ENCODE data around the gene PCDHGA6. TPM values are rescaled to one million over a fixed set of nuclear protein-coding genes. Genes with fewer than 3 reads are reported as not detected.

The PCDHGA6 gene
- total and polyA plus RNA-seq, 2 of the 8 experiments (the other 6 are each of a cell fraction or from before 2014, with no cell fraction given) = 1.4 to 2.0 TPM

DNA sequence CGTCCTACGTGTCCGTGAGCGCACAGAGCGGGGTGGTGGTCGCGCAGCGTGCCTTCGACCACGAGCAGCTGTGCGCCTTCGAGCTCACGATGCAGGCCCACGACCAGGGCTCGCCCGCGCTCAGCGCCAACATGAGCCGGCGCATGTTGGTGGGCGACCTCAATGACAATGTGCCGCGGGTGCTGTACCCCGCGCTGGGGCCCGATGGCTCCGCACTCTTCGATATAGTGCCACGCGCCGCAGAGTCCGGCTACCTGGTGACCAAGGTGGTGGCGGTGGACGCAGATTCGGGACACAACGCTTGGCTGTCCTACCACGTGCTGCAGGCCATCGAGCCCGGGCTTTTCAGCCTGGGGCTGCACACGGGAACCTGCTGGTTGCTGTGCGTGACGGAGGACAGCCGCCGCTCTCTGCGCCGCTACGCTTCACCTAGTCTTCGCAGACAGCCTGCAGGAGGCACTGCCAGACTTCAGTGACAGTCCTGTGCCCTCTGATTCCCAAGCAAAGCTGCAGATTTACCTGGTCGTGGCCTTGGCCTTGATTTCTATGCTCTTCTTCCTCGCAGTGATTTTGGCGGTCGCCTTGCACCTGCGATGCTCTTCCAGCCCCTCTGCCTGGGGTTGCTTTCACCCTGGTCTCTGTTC is 54.2 kb downstream of the PCDHGA6 start (continued):
- TF ChIP-seq ZNF274 (IDR thresholded peaks at IDR 0.05; ENCODE audit: borderline replicate concordance, extremely low read depth, low read length) = no peak
- TF ChIP-seq, protein P1, sequence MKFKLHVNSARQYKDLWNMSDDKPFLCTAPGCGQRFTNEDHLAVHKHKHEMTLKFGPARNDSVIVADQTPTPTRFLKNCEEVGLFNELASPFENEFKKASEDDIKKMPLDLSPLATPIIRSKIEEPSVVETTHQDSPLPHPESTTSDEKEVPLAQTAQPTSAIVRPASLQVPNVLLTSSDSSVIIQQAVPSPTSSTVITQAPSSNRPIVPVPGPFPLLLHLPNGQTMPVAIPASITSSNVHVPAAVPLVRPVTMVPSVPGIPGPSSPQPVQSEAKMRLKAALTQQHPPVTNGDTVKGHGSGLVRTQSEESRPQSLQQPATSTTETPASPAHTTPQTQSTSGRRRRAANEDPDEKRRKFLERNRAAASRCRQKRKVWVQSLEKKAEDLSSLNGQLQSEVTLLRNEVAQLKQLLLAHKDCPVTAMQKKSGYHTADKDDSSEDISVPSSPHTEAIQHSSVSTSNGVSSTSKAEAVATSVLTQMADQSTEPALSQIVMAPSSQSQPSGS (IDR thresholded peaks at IDR 0.05; ENCODE audit: low read length) = no peak
- TF ChIP-seq SAP30 (IDR thresholded peaks at IDR 0.05; ENCODE audit: insufficient read depth, insufficient replicate concordance, low read length) = no peak

Other genes starting within 250 kb of the PCDHGA6 start
Only the 30 nearest of the 36 such genes appear.
- gene PCDHB9, start 186.7 kb upstream of the PCDHGA6 start, total RNA-seq (2021; fragmentation: NEBNext Ultra II Directional; extraction: Animal tissue kit (Norgen Biotek cat#: 25700)) = 1.6 and 3.8 TPM in 2 replicates
- 0.68 and 0.88 TPM in 2 replicates for gene PCDHB9, start 186.7 kb upstream of the PCDHGA6 start, polyA plus RNA-seq (2011; rRNA removed)
- 1.8 and 1.9 TPM in 2 replicates for gene PCDHB10, start 181.5 kb upstream of the PCDHGA6 start, total RNA-seq (2021; fragmentation: NEBNext Ultra II Directional; extraction: Animal tissue kit (Norgen Biotek cat#: 25700))
- 1.3 and 1.5 TPM in 2 replicates for gene PCDHB10, start 181.5 kb upstream of the PCDHGA6 start, polyA plus RNA-seq (2011; rRNA removed)
- gene PCDHB11, start 174.3 kb upstream of the PCDHGA6 start, total RNA-seq (2021; fragmentation: NEBNext Ultra II Directional; extraction: Animal tissue kit (Norgen Biotek cat#: 25700)) = 0.86 and 1.4 TPM in 2 replicates
- gene PCDHB11, start 174.3 kb upstream of the PCDHGA6 start, polyA plus RNA-seq (2011; rRNA removed) = 0.50 and 0.63 TPM in 2 replicates
- 2.0 and 3.0 TPM in 2 replicates for gene PCDHB12, start 165.2 kb upstream of the PCDHGA6 start, total RNA-seq (2021; fragmentation: NEBNext Ultra II Directional; extraction: Animal tissue kit (Norgen Biotek cat#: 25700))
- 1.1 and 1.9 TPM in 2 replicates for gene PCDHB12, start 165.2 kb upstream of the PCDHGA6 start, polyA plus RNA-seq (2011; rRNA removed)
- gene PCDHB13, start 160.0 kb upstream of the PCDHGA6 start, total RNA-seq (2021; fragmentation: NEBNext Ultra II Directional; extraction: Animal tissue kit (Norgen Biotek cat#: 25700)) = 1.1 and 1.4 TPM in 2 replicates
- 1.1 and 1.5 TPM in 2 replicates for gene PCDHB13, start 160.0 kb upstream of the PCDHGA6 start, polyA plus RNA-seq (2011; rRNA removed)
- gene PCDHB14, start 150.5 kb upstream of the PCDHGA6 start, total RNA-seq (2021; fragmentation: NEBNext Ultra II Directional; extraction: Animal tissue kit (Norgen Biotek cat#: 25700)) = 2.7 and 2.9 TPM in 2 replicates
- 2.5 and 2.7 TPM in 2 replicates for gene PCDHB14, start 150.5 kb upstream of the PCDHGA6 start, polyA plus RNA-seq (2011; rRNA removed)
- gene PCDHB15, start 128.5 kb upstream of the PCDHGA6 start, total RNA-seq (2021; fragmentation: NEBNext Ultra II Directional; extraction: Animal tissue kit (Norgen Biotek cat#: 25700)) = 3.9 and 4.0 TPM in 2 replicates
- 2.8 and 4.9 TPM in 2 replicates for gene PCDHB15, start 128.5 kb upstream of the PCDHGA6 start, polyA plus RNA-seq (2011; rRNA removed)
- gene SLC25A2, start 69.8 kb upstream of the PCDHGA6 start, total RNA-seq (2021; fragmentation: NEBNext Ultra II Directional; extraction: Animal tissue kit (Norgen Biotek cat#: 25700)) = not detected in 2 replicates
- 0.05 TPM in 1 of 2 replicates, not detected in the other for gene SLC25A2, start 69.8 kb upstream of the PCDHGA6 start, polyA plus RNA-seq (2011; rRNA removed)
- 99.4 and 101 TPM in 2 replicates for gene TAF7, start 53.1 kb upstream of the PCDHGA6 start, total RNA-seq (2021; fragmentation: NEBNext Ultra II Directional; extraction: Animal tissue kit (Norgen Biotek cat#: 25700))
- gene TAF7, start 53.1 kb upstream of the PCDHGA6 start, polyA plus RNA-seq (2011; rRNA removed) = 23.6 and 29.8 TPM in 2 replicates
- gene PCDHGA1, start 43.4 kb upstream of the PCDHGA6 start, total RNA-seq (2021; fragmentation: NEBNext Ultra II Directional; extraction: Animal tissue kit (Norgen Biotek cat#: 25700)) = 0.84 and 0.89 TPM in 2 replicates
- gene PCDHGA1, start 43.4 kb upstream of the PCDHGA6 start, polyA plus RNA-seq (2011; rRNA removed) = 0.57 and 1.1 TPM in 2 replicates
- 0.31 and 0.32 TPM in 2 replicates for gene PCDHGA2, start 35.1 kb upstream of the PCDHGA6 start, total RNA-seq (2021; fragmentation: NEBNext Ultra II Directional; extraction: Animal tissue kit (Norgen Biotek cat#: 25700))
- 0.39 and 0.61 TPM in 2 replicates for gene PCDHGA2, start 35.1 kb upstream of the PCDHGA6 start, polyA plus RNA-seq (2011; rRNA removed)
- gene PCDHGA3, start 30.1 kb upstream of the PCDHGA6 start, total RNA-seq (2021; fragmentation: NEBNext Ultra II Directional; extraction: Animal tissue kit (Norgen Biotek cat#: 25700)) = 0.25 and 0.39 TPM in 2 replicates
- gene PCDHGA3, start 30.1 kb upstream of the PCDHGA6 start, polyA plus RNA-seq (2011; rRNA removed) = 0.15 and 0.30 TPM in 2 replicates
- 2.8 and 3.9 TPM in 2 replicates for gene PCDHGB1, start 23.8 kb upstream of the PCDHGA6 start, total RNA-seq (2021; fragmentation: NEBNext Ultra II Directional; extraction: Animal tissue kit (Norgen Biotek cat#: 25700))
- gene PCDHGB1, start 23.8 kb upstream of the PCDHGA6 start, polyA plus RNA-seq (2011; rRNA removed) = 1.3 and 2.0 TPM in 2 replicates
- gene PCDHGA4, start 18.9 kb upstream of the PCDHGA6 start, total RNA-seq (2021; fragmentation: NEBNext Ultra II Directional; extraction: Animal tissue kit (Norgen Biotek cat#: 25700)) = 1.9 and 2.5 TPM in 2 replicates
- gene PCDHGA4, start 18.9 kb upstream of the PCDHGA6 start, polyA plus RNA-seq (2011; rRNA removed) = 1.4 and 1.7 TPM in 2 replicates
- gene PCDHGB2, start 13.9 kb upstream of the PCDHGA6 start, total RNA-seq (2021; fragmentation: NEBNext Ultra II Directional; extraction: Animal tissue kit (Norgen Biotek cat#: 25700)) = 2.8 and 2.9 TPM in 2 replicates
- gene PCDHGB2, start 13.9 kb upstream of the PCDHGA6 start, polyA plus RNA-seq (2011; rRNA removed) = 1.9 TPM in 2 replicates
- 1.0 and 1.3 TPM in 2 replicates for gene PCDHGA5, start 9.7 kb upstream of the PCDHGA6 start, total RNA-seq (2021; fragmentation: NEBNext Ultra II Directional; extraction: Animal tissue kit (Norgen Biotek cat#: 25700))
- 1.1 TPM in 2 replicates for gene PCDHGA5, start 9.7 kb upstream of the PCDHGA6 start, polyA plus RNA-seq (2011; rRNA removed)
- 1.3 and 1.6 TPM in 2 replicates for gene PCDHGB3, start 3.6 kb upstream of the PCDHGA6 start, total RNA-seq (2021; fragmentation: NEBNext Ultra II Directional; extraction: Animal tissue kit (Norgen Biotek cat#: 25700))
- gene PCDHGB3, start 3.6 kb upstream of the PCDHGA6 start, polyA plus RNA-seq (2011; rRNA removed) = 1.9 and 2.0 TPM in 2 replicates
- gene PCDHGA7, start 8.9 kb downstream of the PCDHGA6 start, total RNA-seq (2021; fragmentation: NEBNext Ultra II Directional; extraction: Animal tissue kit (Norgen Biotek cat#: 25700)) = 0.73 and 1.1 TPM in 2 replicates
- 0.39 and 0.55 TPM in 2 replicates for gene PCDHGA7, start 8.9 kb downstream of the PCDHGA6 start, polyA plus RNA-seq (2011; rRNA removed)
- gene PCDHGB4, start 13.8 kb downstream of the PCDHGA6 start, total RNA-seq (2021; fragmentation: NEBNext Ultra II Directional; extraction: Animal tissue kit (Norgen Biotek cat#: 25700)) = 7.8 and 9.1 TPM in 2 replicates
- gene PCDHGB4, start 13.8 kb downstream of the PCDHGA6 start, polyA plus RNA-seq (2011; rRNA removed) = 8.0 and 9.7 TPM in 2 replicates
- gene PCDHGA8, start 18.7 kb downstream of the PCDHGA6 start, total RNA-seq (2021; fragmentation: NEBNext Ultra II Directional; extraction: Animal tissue kit (Norgen Biotek cat#: 25700)) = 1.4 and 1.7 TPM in 2 replicates
- 0.79 and 1.2 TPM in 2 replicates for gene PCDHGA8, start 18.7 kb downstream of the PCDHGA6 start, polyA plus RNA-seq (2011; rRNA removed)
- 1.9 and 2.6 TPM in 2 replicates for gene PCDHGB5, start 24.1 kb downstream of the PCDHGA6 start, total RNA-seq (2021; fragmentation: NEBNext Ultra II Directional; extraction: Animal tissue kit (Norgen Biotek cat#: 25700))
- 1.1 and 1.7 TPM in 2 replicates for gene PCDHGB5, start 24.1 kb downstream of the PCDHGA6 start, polyA plus RNA-seq (2011; rRNA removed)
- gene PCDHGA9, start 28.9 kb downstream of the PCDHGA6 start, total RNA-seq (2021; fragmentation: NEBNext Ultra II Directional; extraction: Animal tissue kit (Norgen Biotek cat#: 25700)) = 1.1 and 1.2 TPM in 2 replicates
- 0.61 and 0.79 TPM in 2 replicates for gene PCDHGA9, start 28.9 kb downstream of the PCDHGA6 start, polyA plus RNA-seq (2011; rRNA removed)
- gene PCDHGB6, start 34.1 kb downstream of the PCDHGA6 start, total RNA-seq (2021; fragmentation: NEBNext Ultra II Directional; extraction: Animal tissue kit (Norgen Biotek cat#: 25700)) = 3.4 and 4.1 TPM in 2 replicates
- 4.1 and 4.3 TPM in 2 replicates for gene PCDHGB6, start 34.1 kb downstream of the PCDHGA6 start, polyA plus RNA-seq (2011; rRNA removed)
- 2.1 and 2.2 TPM in 2 replicates for gene PCDHGA10, start 39.1 kb downstream of the PCDHGA6 start, total RNA-seq (2021; fragmentation: NEBNext Ultra II Directional; extraction: Animal tissue kit (Norgen Biotek cat#: 25700))
- gene PCDHGA10, start 39.1 kb downstream of the PCDHGA6 start, polyA plus RNA-seq (2011; rRNA removed) = 6.4 and 7.1 TPM in 2 replicates
- gene PCDHGB7, start 43.8 kb downstream of the PCDHGA6 start, total RNA-seq (2021; fragmentation: NEBNext Ultra II Directional; extraction: Animal tissue kit (Norgen Biotek cat#: 25700)) = 8.7 and 9.5 TPM in 2 replicates
- gene PCDHGB7, start 43.8 kb downstream of the PCDHGA6 start, polyA plus RNA-seq (2011; rRNA removed) = 4.1 and 5.5 TPM in 2 replicates
- 8.2 and 8.3 TPM in 2 replicates for gene PCDHGA11, start 47.2 kb downstream of the PCDHGA6 start, total RNA-seq (2021; fragmentation: NEBNext Ultra II Directional; extraction: Animal tissue kit (Norgen Biotek cat#: 25700))
- 2.2 and 2.7 TPM in 2 replicates for gene PCDHGA11, start 47.2 kb downstream of the PCDHGA6 start, polyA plus RNA-seq (2011; rRNA removed)
- gene PCDHGA12, start 56.6 kb downstream of the PCDHGA6 start, total RNA-seq (2021; fragmentation: NEBNext Ultra II Directional; extraction: Animal tissue kit (Norgen Biotek cat#: 25700)) = 1.0 and 1.3 TPM in 2 replicates
- gene PCDHGA12, start 56.6 kb downstream of the PCDHGA6 start, polyA plus RNA-seq (2011; rRNA removed) = 0.88 and 1.2 TPM in 2 replicates
- gene PCDHGC3, start 102.1 kb downstream of the PCDHGA6 start, total RNA-seq (2021; fragmentation: NEBNext Ultra II Directional; extraction: Animal tissue kit (Norgen Biotek cat#: 25700)) = 18.6 and 19.6 TPM in 2 replicates
- 4.7 and 11.3 TPM in 2 replicates for gene PCDHGC3, start 102.1 kb downstream of the PCDHGA6 start, polyA plus RNA-seq (2011; rRNA removed)
- 2.4 and 2.6 TPM in 2 replicates for gene PCDHGC4, start 111.1 kb downstream of the PCDHGA6 start, total RNA-seq (2021; fragmentation: NEBNext Ultra II Directional; extraction: Animal tissue kit (Norgen Biotek cat#: 25700))
- 2.1 and 2.8 TPM in 2 replicates for gene PCDHGC4, start 111.1 kb downstream of the PCDHGA6 start, polyA plus RNA-seq (2011; rRNA removed)
- gene PCDHGC5, start 115.2 kb downstream of the PCDHGA6 start, total RNA-seq (2021; fragmentation: NEBNext Ultra II Directional; extraction: Animal tissue kit (Norgen Biotek cat#: 25700)) = 0.78 and 1.1 TPM in 2 replicates
- 0.41 and 0.66 TPM in 2 replicates for gene PCDHGC5, start 115.2 kb downstream of the PCDHGA6 start, polyA plus RNA-seq (2011; rRNA removed)

Data from H1 (cell line).